Neural cell (in vitro differentiated cells): ENCODE measurements around the gene THRB.

Experiments used
- CTCF ChIP-seq: fragments of 450-650 bp; IDR thresholded peaks from 2 replicates; pipeline ENCODE4 v1.5.1; 2014; ENCODE audit warnings: antibody characterized with exemption, mild to moderate bottlenecking, moderate library complexity; ENCODE audit not compliant: poor library complexity, severe bottlenecking
- EP300 ChIP-seq: fragments of 450-650 bp; conservative IDR thresholded peaks from 2 replicates; pipeline ENCODE4 v1.6.1; 2014; ENCODE audit warnings: antibody characterized with exemption, mild to moderate bottlenecking, moderate library complexity; ENCODE audit not compliant: poor library complexity, severe bottlenecking
- EZH2 ChIP-seq: fragments of 200-600, 300-800 bp; shearing (Covaris generic), sonication (generic); IDR thresholded peaks from 2 replicates; pipeline ENCODE4 v1.6.1; 2014; ENCODE audit warnings: antibody characterized with exemption, low read length, borderline replicate concordance, mild to moderate bottlenecking; ENCODE audit not compliant: insufficient read depth, poor library complexity, severe bottlenecking
- MXI1 ChIP-seq: fragments of 450-650 bp; conservative IDR thresholded peaks from 2 replicates; pipeline ENCODE4 v1.6.1; 2014; ENCODE audit warnings: antibody characterized with exemption, mild to moderate bottlenecking; ENCODE audit not compliant: poor library complexity, severe bottlenecking
- POLR2AphosphoS5 ChIP-seq: IDR thresholded peaks from 2 replicates; pipeline ENCODE4 v1.6.1; 2012
- RAD21 ChIP-seq: fragments of 450-650 bp; conservative IDR thresholded peaks from 2 replicates; pipeline ENCODE4 v1.6.1; 2014; ENCODE audit warnings: antibody characterized with exemption, mild to moderate bottlenecking, moderate library complexity
- SMC3 ChIP-seq: fragments of 450-650 bp; conservative IDR thresholded peaks from 2 replicates; pipeline ENCODE4 v1.6.1; 2014; ENCODE audit warnings: antibody characterized with exemption, mild to moderate bottlenecking, moderate library complexity; ENCODE audit not compliant: poor library complexity
- TAF1 ChIP-seq: IDR thresholded peaks from 2 replicates; pipeline ENCODE4 v1.6.1; 2012; ENCODE audit warnings: low read depth

GRCh38 chr3:24520101-24520495 lies 25.4 kb upstream of the THRB start:
- TF ChIP-seq CTCF (no peak), POLR2AphosphoS5 (no peak), RAD21 (no peak), TAF1 (no peak), EP300 (no peak), EZH2 (no peak), MXI1 (no peak), SMC3 (no peak)
